HCT116 (cell line): ENCODE results near the gene ADAMTS3. TPM values are rescaled to one million over a fixed set of nuclear protein-coding genes. Genes with fewer than 3 reads are reported as not detected.

Experiments used
- ATAC-seq: fragments of 200-7000 bp; cut with Tn5 transposase; 2 replicates; pipeline ENCODE4 v1.9.1; 2020; ENCODE audit warnings: mild to moderate bottlenecking, moderate library complexity
- BruUV-seq: library from RNA; stranded (reverse); fragments of 400-500 nt; replicated peaks from 2 replicates; lab custom pipeline; 2021; lab: Mats Ljungman, UMichigan
- CTCF ChIA-PET: fragments of 300-600 bp; sonication (Branson Sonifier 250); formaldehyde crosslinking; loops from one replicate; lab custom pipeline; 2021; ENCODE audit warnings: antibody characterized with exemption; lab: Charles Lee
- POLR2A ChIA-PET: fragments of 300-600, 350-600 bp; sonication (Branson Sonifier 250); formaldehyde crosslinking; loops from one replicate; lab custom pipeline; 2021; ENCODE audit warnings: antibody characterized with exemption; lab: Charles Lee
- RAD21 ChIA-PET, 2 experiments: fragments of 300-600 bp; sonication (Branson Sonifier 250); formaldehyde crosslinking; loops; one replicate each; lab custom pipeline; 2023; ENCODE audit warnings: low total read pairs in 2 of 2; ENCODE audit not compliant: uncharacterized antibody in 2 of 2, unreplicated experiment in 2 of 2, low non-redundant PET in 1 of 2; lab: Charles Lee
- DNase-seq: peaks from one replicate; pipeline ENCODE4 v3.0.0-alpha.2; 2010; ENCODE audit warnings: low read depth, low spot score
- H2AFZ ChIP-seq: fragments of 200-600 bp; shearing (Covaris generic), sonication (generic); 2 replicates; pipeline ENCODE4 v1.6.1; 2017; ENCODE audit warnings: low read depth, mixed run types, mixed read lengths, antibody characterized with exemption, low read length; ENCODE audit not compliant: poor library complexity, severe bottlenecking
- H3K27ac ChIP-seq: 2 replicates; pipeline ENCODE4 v1.5.1; 2012; ENCODE audit warnings: low read depth, low read length
- H3K27me3 ChIP-seq: fragments of 200-600 bp; sonication (generic); 2 replicates; pipeline ENCODE4 v1.6.1; 2016; ENCODE audit warnings: mixed run types, low read length, mixed read lengths; ENCODE audit not compliant: insufficient read depth
- H3K36me3 ChIP-seq, 2 experiments: fragments of 200-500 bp in 1 of 2; fragments of 200-600 bp in 1 of 2; sonication (Bioruptor generic) in 1 of 2; sonication (generic) in 1 of 2; 2 replicates each; pipeline versions ENCODE4 v1.5.1 to v1.6.1; 2014 to 2016; ENCODE audit warnings: low read length in 2 of 2, inconsistent platforms in 1 of 2, mixed read lengths in 1 of 2, mixed run types in 1 of 2; ENCODE audit not compliant: insufficient read depth in 2 of 2, control insufficient read depth in 1 of 2
- H3K4me1 ChIP-seq, 2 experiments: fragments of 200-600 bp in 1 of 2; sonication (generic) in 1 of 2; 2 replicates each; pipeline versions ENCODE4 v1.5.1 to v1.6.1; 2012 to 2017; ENCODE audit warnings: low read length in 2 of 2, inconsistent platforms in 1 of 2, mild to moderate bottlenecking in 1 of 2, mixed read lengths in 1 of 2, mixed run types in 1 of 2, moderate library complexity in 1 of 2; ENCODE audit not compliant: insufficient read depth in 2 of 2, control insufficient read depth in 1 of 2
- H3K4me2 ChIP-seq: fragments of 200-600 bp; sonication (generic); 2 replicates; pipeline ENCODE4 v1.6.1; 2017; ENCODE audit warnings: mixed run types, low read length, mixed read lengths
- H3K4me3 ChIP-seq, 2 experiments: fragments of 200-600 bp in 1 of 2; sonication (generic) in 1 of 2; replicated peaks in 1 of 2; 2 replicates each; pipeline ENCODE4 v1.5.1; 2011 to 2016; ENCODE audit warnings: low read length in 2 of 2, control low read depth in 1 of 2, low read depth in 1 of 2, mild to moderate bottlenecking in 1 of 2, mixed read lengths in 1 of 2, mixed run types in 1 of 2
- H3K79me2 ChIP-seq: fragments of 200-600 bp; sonication (generic); 2 replicates; pipeline ENCODE4 v1.6.1; 2017; ENCODE audit warnings: mild to moderate bottlenecking, mixed run types, low read length, moderate library complexity, mixed read lengths; ENCODE audit not compliant: insufficient read depth
- H3K9ac ChIP-seq: fragments of 200-600 bp; sonication (generic); 2 replicates; pipeline ENCODE4 v1.6.1; 2016; ENCODE audit warnings: low read length, mixed read lengths
- H3K9me2 ChIP-seq: fragments of 200-600 bp; sonication (generic), shearing (Covaris generic); 2 replicates; pipeline ENCODE4 v1.6.1; 2017; ENCODE audit warnings: mixed run types, mild to moderate bottlenecking, moderate library complexity; ENCODE audit not compliant: insufficient read depth
- H3K9me3 ChIP-seq, 2 experiments: fragments of 200-500 bp in 1 of 2; fragments of 200-600 bp in 1 of 2; sonication (Bioruptor generic) in 1 of 2; sonication (generic) in 1 of 2; 2 replicates each; pipeline ENCODE4 v1.6.1; 2014 to 2017; ENCODE audit warnings: low read length in 2 of 2, mixed read lengths in 2 of 2, inconsistent platforms in 1 of 2, low read depth in 1 of 2, mild to moderate bottlenecking in 1 of 2, mixed run types in 1 of 2, moderate library complexity in 1 of 2; ENCODE audit not compliant: control insufficient read depth in 1 of 2, insufficient read depth in 1 of 2
- H4K20me1 ChIP-seq: fragments of 200-600 bp; sonication (generic), shearing (Covaris generic); 2 replicates; pipeline ENCODE4 v1.6.1; 2017; ENCODE audit warnings: mixed run types, mild to moderate bottlenecking, moderate library complexity; ENCODE audit not compliant: insufficient read depth
- EGR1 ChIP-seq: IDR thresholded peaks from 2 replicates; pipeline ENCODE4 v1.6.1; 2012; ENCODE audit warnings: low read depth
- EZH2 ChIP-seq: fragments of 200-600 bp; sonication (generic); IDR thresholded peaks from 2 replicates; pipeline ENCODE4 v1.6.1; 2017; ENCODE audit warnings: antibody characterized with exemption, mixed run types
- EZH2phosphoT487 ChIP-seq: fragments of 200-600 bp; IDR thresholded peaks from 2 replicates; pipeline ENCODE4 v1.6.1; 2018; ENCODE audit warnings: antibody characterized with exemption, borderline replicate concordance
- POLR2AphosphoS5 ChIP-seq: IDR thresholded peaks from 2 replicates; pipeline ENCODE4 v1.6.1; 2011; ENCODE audit warnings: mild to moderate bottlenecking, low read depth, low read length, moderate library complexity
- RAD21 ChIP-seq: IDR thresholded peaks from 2 replicates; pipeline ENCODE4 v1.6.1; 2012; ENCODE audit warnings: low read depth, mild to moderate bottlenecking
- SP1 ChIP-seq: IDR thresholded peaks from 2 replicates; pipeline ENCODE4 v1.6.1; 2012; ENCODE audit warnings: low read depth
- SRF ChIP-seq: IDR thresholded peaks from 2 replicates; pipeline ENCODE4 v1.6.1; 2012; ENCODE audit warnings: low read depth
- TCF7L2 ChIP-seq: IDR thresholded peaks from 2 replicates; pipeline ENCODE4 v1.7.0; 2011; ENCODE audit warnings: borderline replicate concordance, inconsistent platforms; ENCODE audit not compliant: insufficient read depth, insufficient read length; ENCODE audit errors: extremely low read depth
- ZFX ChIP-seq: fragments of 450-650 bp; IDR thresholded peaks from 2 replicates; pipeline ENCODE4 v1.6.1; 2017
- intact Hi-C: fragments of 100-400 bp; cut with micrococcal nuclease; formaldehyde crosslinking; loops from 2 replicates; pipeline ENCODE4 v1.10.0; 2022
- total RNA-seq: library from RNA; stranded (reverse); gene quantifications from one replicate; pipeline ENCODE4 v1.2.1, GENCODE V29; 2021; ENCODE audit not compliant: unreplicated experiment
- TF ChIP-seq, protein P1 (sequence below): IDR thresholded peaks from 2 replicates; pipeline ENCODE4 v1.6.1; 2012
- TF ChIP-seq, protein P2 (sequence below): IDR thresholded peaks from 2 replicates; pipeline ENCODE4 v1.6.1; 2012
- TF ChIP-seq, protein P3 (sequence below): IDR thresholded peaks from 2 replicates; pipeline ENCODE4 v1.6.1; 2011; ENCODE audit warnings: mild to moderate bottlenecking, low read length, moderate library complexity; ENCODE audit not compliant: insufficient replicate concordance; ENCODE audit errors: extremely low read depth
- TF ChIP-seq, protein P4 (sequence below), 3 experiments: fragments of 200-600 bp in 1 of 3; sonication (generic) in 1 of 3; IDR thresholded peaks in 2 of 3; conservative IDR thresholded peaks in 1 of 3; 2 replicates each; pipeline ENCODE4 v1.5.1; 2012 to 2017; ENCODE audit warnings: low read depth in 2 of 3, low read length in 2 of 3, antibody characterized with exemption in 1 of 3, borderline replicate concordance in 1 of 3, control low read depth in 1 of 3, mild to moderate bottlenecking in 1 of 3, mixed read lengths in 1 of 3, mixed run types in 1 of 3, moderate library complexity in 1 of 3; ENCODE audit not compliant: insufficient read depth in 1 of 3

ADAMTS3 gene
- total RNA-seq, 1 experiment from 2014 or later, result not detected

DNA sequence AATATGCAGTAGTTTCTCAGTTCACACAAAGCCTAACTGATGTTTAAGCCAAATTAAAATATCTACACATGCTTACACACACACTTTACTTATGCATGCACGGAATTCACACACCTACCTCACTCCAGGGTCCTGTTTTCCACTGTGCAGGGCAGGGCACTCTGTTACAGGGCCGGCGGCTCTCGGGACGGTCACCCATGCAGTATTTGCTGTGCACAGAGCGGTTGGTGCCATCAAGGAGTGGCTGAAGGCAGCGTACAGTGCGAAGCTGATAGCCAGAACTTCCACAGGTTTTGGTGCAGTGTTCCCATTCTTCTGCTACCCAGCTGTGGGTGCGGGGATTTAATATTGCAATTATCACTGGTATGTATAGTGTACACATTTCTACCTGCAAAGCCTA is 278.3 kb downstream of the ADAMTS3 start:
- RAD21 ChIA-PET, result no interaction called here
- Histone ChIP-seq H3K27ac (no peak overlapping the region), H3K4me3 (no peak overlapping the region), H3K79me2 (no peaks in the 10 kb centered on the region), H3K27me3 (no peaks in the 10 kb centered on the region), H2AFZ (no peak overlapping the region), H3K9me3 (0 out of 4 replicates have a peak, but pooled peaks cover 0 to 5% of the 10 kb centered on the region in 2 experiments), H3K36me3 (no peaks in the 10 kb centered on the region), H3K4me2 (no peak overlapping the region), H3K9me2 (no peaks in the 10 kb centered on the region), H3K9ac (no peak overlapping the region), H3K4me1 (no peaks in the 10 kb centered on the region)
- BruUV-seq, result no TSS peak
- intact Hi-C loops, result loop anchor here (10.0 kb wide), 1 partner anchor 724 kb away; no protein-coding TSS in a partner anchor
- POLR2A ChIA-PET, result no interaction called here
- CTCF ChIA-PET, result no interaction called here
- ATAC-seq (no peak), DNase-seq (no peak)
- TF ChIP-seq, protein P1, sequence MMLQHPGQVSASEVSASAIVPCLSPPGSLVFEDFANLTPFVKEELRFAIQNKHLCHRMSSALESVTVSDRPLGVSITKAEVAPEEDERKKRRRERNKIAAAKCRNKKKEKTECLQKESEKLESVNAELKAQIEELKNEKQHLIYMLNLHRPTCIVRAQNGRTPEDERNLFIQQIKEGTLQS, result no peak
- TF ChIP-seq RAD21 (no peak), TCF7L2 (no peak), POLR2AphosphoS5 (no peak), ZFX (no peak), EGR1 (no peak), SP1 (no peak), EZH2phosphoT487 (no peak), SRF (no peak), EZH2 (no peak)
- TF ChIP-seq, protein P2, sequence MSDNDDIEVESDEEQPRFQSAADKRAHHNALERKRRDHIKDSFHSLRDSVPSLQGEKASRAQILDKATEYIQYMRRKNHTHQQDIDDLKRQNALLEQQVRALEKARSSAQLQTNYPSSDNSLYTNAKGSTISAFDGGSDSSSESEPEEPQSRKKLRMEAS, result no peak
- TF ChIP-seq, protein P3, sequence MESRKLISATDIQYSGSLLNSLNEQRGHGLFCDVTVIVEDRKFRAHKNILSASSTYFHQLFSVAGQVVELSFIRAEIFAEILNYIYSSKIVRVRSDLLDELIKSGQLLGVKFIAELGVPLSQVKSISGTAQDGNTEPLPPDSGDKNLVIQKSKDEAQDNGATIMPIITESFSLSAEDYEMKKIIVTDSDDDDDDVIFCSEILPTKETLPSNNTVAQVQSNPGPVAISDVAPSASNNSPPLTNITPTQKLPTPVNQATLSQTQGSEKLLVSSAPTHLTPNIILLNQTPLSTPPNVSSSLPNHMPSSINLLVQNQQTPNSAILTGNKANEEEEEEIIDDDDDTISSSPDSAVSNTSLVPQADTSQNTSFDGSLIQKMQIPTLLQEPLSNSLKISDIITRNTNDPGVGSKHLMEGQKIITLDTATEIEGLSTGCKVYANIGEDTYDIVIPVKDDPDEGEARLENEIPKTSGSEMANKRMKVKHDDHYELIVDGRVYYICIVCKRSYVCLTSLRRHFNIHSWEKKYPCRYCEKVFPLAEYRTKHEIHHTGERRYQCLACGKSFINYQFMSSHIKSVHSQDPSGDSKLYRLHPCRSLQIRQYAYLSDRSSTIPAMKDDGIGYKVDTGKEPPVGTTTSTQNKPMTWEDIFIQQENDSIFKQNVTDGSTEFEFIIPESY, result no peak
- TF ChIP-seq, protein P4, sequence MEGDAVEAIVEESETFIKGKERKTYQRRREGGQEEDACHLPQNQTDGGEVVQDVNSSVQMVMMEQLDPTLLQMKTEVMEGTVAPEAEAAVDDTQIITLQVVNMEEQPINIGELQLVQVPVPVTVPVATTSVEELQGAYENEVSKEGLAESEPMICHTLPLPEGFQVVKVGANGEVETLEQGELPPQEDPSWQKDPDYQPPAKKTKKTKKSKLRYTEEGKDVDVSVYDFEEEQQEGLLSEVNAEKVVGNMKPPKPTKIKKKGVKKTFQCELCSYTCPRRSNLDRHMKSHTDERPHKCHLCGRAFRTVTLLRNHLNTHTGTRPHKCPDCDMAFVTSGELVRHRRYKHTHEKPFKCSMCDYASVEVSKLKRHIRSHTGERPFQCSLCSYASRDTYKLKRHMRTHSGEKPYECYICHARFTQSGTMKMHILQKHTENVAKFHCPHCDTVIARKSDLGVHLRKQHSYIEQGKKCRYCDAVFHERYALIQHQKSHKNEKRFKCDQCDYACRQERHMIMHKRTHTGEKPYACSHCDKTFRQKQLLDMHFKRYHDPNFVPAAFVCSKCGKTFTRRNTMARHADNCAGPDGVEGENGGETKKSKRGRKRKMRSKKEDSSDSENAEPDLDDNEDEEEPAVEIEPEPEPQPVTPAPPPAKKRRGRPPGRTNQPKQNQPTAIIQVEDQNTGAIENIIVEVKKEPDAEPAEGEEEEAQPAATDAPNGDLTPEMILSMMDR (IDR thresholded peaks at IDR 0.05 in 2 of 3, conservative IDR thresholded peaks at IDR 0.05 in 1 of 3; ENCODE audit: borderline replicate concordance in 1 of 3, insufficient read depth in 1 of 3, low read depth in 2 of 3, low read length in 2 of 3), result no peak
- TF ChIP-seq, all 23 proteins: peak for 0
- H4K20me1 ChIP-seq, result no peaks in the 10 kb centered on the region
